ENCODE measurements around the gene MCCD1. TPM values are rescaled to one million over a fixed set of nuclear protein-coding genes. Genes with fewer than 3 reads are reported as not detected.

MCCD1 gene
- total RNA-seq, 2 donors from 2014 or later = not detected

- Histone ChIP-seq H3K36me3 (no peaks in the 10 kb centered on the region), H3K27ac (no peak overlapping the region), H3K9ac (ENCODE audit: low read depth in 2 of 2, low read length in 2 of 2) (peak overlapping the region in 1 of 2 donors; percentile 12), H3K4me1 (peaks cover 4% of the 10 kb centered on the region), H3K4me3 (peak overlapping the region; percentile 34), H3K27me3 (no peaks in the 10 kb centered on the region), H3K9me3 (no peaks in the 10 kb centered on the region)
- TF ChIP-seq, protein P1, sequence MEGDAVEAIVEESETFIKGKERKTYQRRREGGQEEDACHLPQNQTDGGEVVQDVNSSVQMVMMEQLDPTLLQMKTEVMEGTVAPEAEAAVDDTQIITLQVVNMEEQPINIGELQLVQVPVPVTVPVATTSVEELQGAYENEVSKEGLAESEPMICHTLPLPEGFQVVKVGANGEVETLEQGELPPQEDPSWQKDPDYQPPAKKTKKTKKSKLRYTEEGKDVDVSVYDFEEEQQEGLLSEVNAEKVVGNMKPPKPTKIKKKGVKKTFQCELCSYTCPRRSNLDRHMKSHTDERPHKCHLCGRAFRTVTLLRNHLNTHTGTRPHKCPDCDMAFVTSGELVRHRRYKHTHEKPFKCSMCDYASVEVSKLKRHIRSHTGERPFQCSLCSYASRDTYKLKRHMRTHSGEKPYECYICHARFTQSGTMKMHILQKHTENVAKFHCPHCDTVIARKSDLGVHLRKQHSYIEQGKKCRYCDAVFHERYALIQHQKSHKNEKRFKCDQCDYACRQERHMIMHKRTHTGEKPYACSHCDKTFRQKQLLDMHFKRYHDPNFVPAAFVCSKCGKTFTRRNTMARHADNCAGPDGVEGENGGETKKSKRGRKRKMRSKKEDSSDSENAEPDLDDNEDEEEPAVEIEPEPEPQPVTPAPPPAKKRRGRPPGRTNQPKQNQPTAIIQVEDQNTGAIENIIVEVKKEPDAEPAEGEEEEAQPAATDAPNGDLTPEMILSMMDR (IDR thresholded peaks at IDR 0.05) = no peak
- DNase-seq = no peak
- intact Hi-C loops (cut with DNase I) = no loop called here
These were observed 48.3 kb downstream of the MCCD1 start for GRCh38 chr6:31576897-31577578.

GRCh38 chr6:31577579-31577966, 48.8 kb downstream of the MCCD1 start:
- Histone ChIP-seq H3K9me3 (no peaks in the 10 kb centered on the region), H3K36me3 (no peaks in the 10 kb centered on the region), H3K4me3 (no peak overlapping the region), H3K4me1 (peaks cover 4% of the 10 kb centered on the region), H3K27ac (no peak overlapping the region), H3K9ac (ENCODE audit: low read depth in 2 of 2, low read length in 2 of 2) (no peak overlapping the region), H3K27me3 (no peaks in the 10 kb centered on the region)
- intact Hi-C loops (cut with DNase I) = no loop called here
- DNase-seq = no peak
- TF ChIP-seq, protein P1 (IDR thresholded peaks at IDR 0.05) = no peak

DNA sequence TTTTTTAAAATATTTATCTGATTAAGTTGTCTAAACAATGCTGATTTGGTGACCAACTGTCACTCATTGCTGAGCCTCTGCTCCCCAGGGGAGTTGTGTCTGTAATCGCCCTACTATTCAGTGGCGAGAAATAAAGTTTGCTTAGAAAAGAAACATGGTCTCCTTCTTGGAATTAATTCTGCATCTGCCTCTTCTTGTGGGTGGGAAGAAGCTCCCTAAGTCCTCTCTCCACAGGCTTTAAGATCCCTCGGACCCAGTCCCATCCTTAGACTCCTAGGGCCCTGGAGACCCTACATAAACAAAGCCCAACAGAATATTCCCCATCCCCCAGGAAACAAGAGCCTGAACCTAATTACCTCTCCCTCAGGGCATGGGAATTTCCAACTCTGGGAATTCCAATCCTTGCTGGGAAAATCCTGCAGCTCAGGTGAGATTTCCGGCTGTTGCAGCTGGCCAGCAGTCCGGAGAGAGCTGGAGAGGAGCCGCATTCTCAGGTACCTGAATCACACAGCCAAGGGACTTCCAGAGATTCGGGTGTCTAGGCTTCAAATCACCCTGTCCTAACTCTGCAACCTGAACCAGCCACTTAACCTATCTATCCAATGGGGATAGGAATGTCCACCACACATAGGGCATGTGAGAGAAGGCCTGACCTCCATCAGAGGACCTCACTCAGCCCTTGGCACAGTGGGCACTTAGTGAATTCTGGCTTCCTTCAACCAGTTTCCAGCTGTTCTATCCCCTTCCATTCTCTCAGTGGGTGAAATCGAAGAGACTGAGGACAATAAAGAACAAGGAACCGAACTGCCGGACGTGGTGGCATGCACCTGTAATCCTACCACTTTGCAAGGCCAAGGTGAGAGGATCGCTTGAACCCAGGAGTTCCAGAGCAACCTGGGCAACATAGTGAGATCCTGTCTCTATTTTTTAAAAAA, 49.7 kb downstream of the MCCD1 start:
- Histone ChIP-seq H3K4me3 (no peak overlapping the region), H3K27ac (no peak overlapping the region), H3K9me3 (no peaks in the 10 kb centered on the region), H3K9ac (ENCODE audit: low read depth in 2 of 2, low read length in 2 of 2) (no peak overlapping the region), H3K27me3 (no peaks in the 10 kb centered on the region), H3K36me3 (no peaks in the 10 kb centered on the region), H3K4me1 (peaks cover 4% of the 10 kb centered on the region)
- DNase-seq = no peak
- TF ChIP-seq, protein P1 (IDR thresholded peaks at IDR 0.05) = no peak
- intact Hi-C loops (cut with DNase I) = no loop called here

GRCh38 chr6:31579119-31579505, 50.4 kb downstream of the MCCD1 start:
- H3K9ac ChIP-seq (ENCODE audit: low read depth in 2 of 2, low read length in 2 of 2) = no peak overlapping the region
- peaks cover 4% of the 10 kb centered on the region for H3K4me1 ChIP-seq
- intact Hi-C loops (cut with DNase I) = no loop called here
- H3K4me3 ChIP-seq = no peak overlapping the region
- no peak for DNase-seq
- H3K36me3 ChIP-seq = no peaks in the 10 kb centered on the region
- no peaks in the 10 kb centered on the region for H3K9me3 ChIP-seq
- no peaks in the 10 kb centered on the region for H3K27me3 ChIP-seq
- TF ChIP-seq, protein P1 (IDR thresholded peaks at IDR 0.05) = no peak
- no peak overlapping the region for H3K27ac ChIP-seq

Other genes with a start within 250 kb of the MCCD1 start
- gene HLA-B, start 171.8 kb upstream of the MCCD1 start, total RNA-seq = 1,000 to 10,000 TPM; 1,153 to 3,111 TPM
- gene MICA, start 125.4 kb upstream of the MCCD1 start, total RNA-seq = 10 to 100 TPM; 15.0 to 26.7 TPM
- gene MICB, start 30.8 kb upstream of the MCCD1 start, total RNA-seq = 1 to 10 TPM; 5.6 to 6.7 TPM
- gene DDX39B, start 13.0 kb downstream of the MCCD1 start, total RNA-seq = 100 to 1,000 TPM; 213 to 422 TPM
- under 1 TPM; 0.57 to 0.85 TPM for gene ATP6V1G2, start 17.6 kb downstream of the MCCD1 start, total RNA-seq
- gene NFKBIL1, start 18.6 kb downstream of the MCCD1 start, total RNA-seq = 10 to 100 TPM; 16.1 to 18.8 TPM
- gene LTA, start 43.3 kb downstream of the MCCD1 start, total RNA-seq = 1 to 10 TPM in 1 of 2 donors, under 1 TPM in 1; 0.35 to 2.4 TPM
- gene TNF, start 46.6 kb downstream of the MCCD1 start, total RNA-seq = 1 to 10 TPM in 1 of 2 donors, under 1 TPM in 1; 0.48 to 1.4 TPM
- gene LTB, start 53.5 kb downstream of the MCCD1 start, total RNA-seq = 1 to 10 TPM; 3.4 to 5.7 TPM
- gene LST1, start 57.3 kb downstream of the MCCD1 start, total RNA-seq = 1 to 10 TPM; 4.8 to 9.2 TPM
- under 1 TPM; 0.67 to 0.90 TPM for gene NCR3, start 64.0 kb downstream of the MCCD1 start, total RNA-seq
- 10 to 100 TPM in 1 of 2 donors, 1 to 10 TPM in 1; 5.0 to 20.7 TPM for gene AIF1, start 86.3 kb downstream of the MCCD1 start, total RNA-seq
- 100 to 1,000 TPM; 107 to 171 TPM for gene PRRC2A, start 91.8 kb downstream of the MCCD1 start, total RNA-seq
- gene BAG6, start 123.7 kb downstream of the MCCD1 start, total RNA-seq = 100 to 1,000 TPM; 266 to 337 TPM
- gene APOM, start 126.9 kb downstream of the MCCD1 start, total RNA-seq = 1 to 10 TPM; 1.6 to 2.4 TPM
- gene C6orf47, start 131.8 kb downstream of the MCCD1 start, total RNA-seq = 10 to 100 TPM; 28.3 to 32.8 TPM
- gene GPANK1, start 136.0 kb downstream of the MCCD1 start, total RNA-seq = 10 to 100 TPM; 11.0 to 14.9 TPM
- 100 to 1,000 TPM; 140 to 152 TPM for gene CSNK2B, start 137.1 kb downstream of the MCCD1 start, total RNA-seq
- 1 to 10 TPM; 4.4 to 9.0 TPM for gene LY6G5B, start 141.0 kb downstream of the MCCD1 start, total RNA-seq
- gene LY6G5C, start 152.1 kb downstream of the MCCD1 start, total RNA-seq = 1 to 10 TPM; 1.9 to 2.8 TPM
- 10 to 100 TPM; 56.8 to 65.2 TPM for gene ABHD16A, start 174.4 kb downstream of the MCCD1 start, total RNA-seq
- gene LY6G6F, start 177.9 kb downstream of the MCCD1 start, total RNA-seq = not detected
- not detected for gene LY6G6D, start 186.4 kb downstream of the MCCD1 start, total RNA-seq
- gene LY6G6C, start 192.8 kb downstream of the MCCD1 start, total RNA-seq = 1 to 10 TPM in 1 of 2 donors, not detected in 1; 2.3 TPM
- under 1 TPM; 0.19 to 0.57 TPM for gene MPIG6B, start 194.4 kb downstream of the MCCD1 start, total RNA-seq
- gene DDAH2, start 200.3 kb downstream of the MCCD1 start, total RNA-seq = 10 to 100 TPM; 92.1 to 98.7 TPM
- 100 to 1,000 TPM; 622 to 646 TPM for gene CLIC1, start 207.6 kb downstream of the MCCD1 start, total RNA-seq
- 10 to 100 TPM; 13.3 to 34.2 TPM for gene MSH5, start 211.0 kb downstream of the MCCD1 start, total RNA-seq
- gene SAPCD1, start 233.7 kb downstream of the MCCD1 start, total RNA-seq = 1 to 10 TPM; 1.7 to 8.9 TPM
- 10 to 100 TPM in 1 of 2 donors, 1 to 10 TPM in 1; 6.1 to 10.1 TPM for gene VWA7, start 248.4 kb downstream of the MCCD1 start, total RNA-seq

Data from colonic mucosa (tissue), 4 donors.